Measurements from ENCODE around the gene DPPA5.
"Not testable (repeated sequence)": the region's sequence is repeated elsewhere in the genome, so short reads cannot be mapped to it uniquely, and the experiment has no call there.

- TF ChIP-seq, protein P1, sequence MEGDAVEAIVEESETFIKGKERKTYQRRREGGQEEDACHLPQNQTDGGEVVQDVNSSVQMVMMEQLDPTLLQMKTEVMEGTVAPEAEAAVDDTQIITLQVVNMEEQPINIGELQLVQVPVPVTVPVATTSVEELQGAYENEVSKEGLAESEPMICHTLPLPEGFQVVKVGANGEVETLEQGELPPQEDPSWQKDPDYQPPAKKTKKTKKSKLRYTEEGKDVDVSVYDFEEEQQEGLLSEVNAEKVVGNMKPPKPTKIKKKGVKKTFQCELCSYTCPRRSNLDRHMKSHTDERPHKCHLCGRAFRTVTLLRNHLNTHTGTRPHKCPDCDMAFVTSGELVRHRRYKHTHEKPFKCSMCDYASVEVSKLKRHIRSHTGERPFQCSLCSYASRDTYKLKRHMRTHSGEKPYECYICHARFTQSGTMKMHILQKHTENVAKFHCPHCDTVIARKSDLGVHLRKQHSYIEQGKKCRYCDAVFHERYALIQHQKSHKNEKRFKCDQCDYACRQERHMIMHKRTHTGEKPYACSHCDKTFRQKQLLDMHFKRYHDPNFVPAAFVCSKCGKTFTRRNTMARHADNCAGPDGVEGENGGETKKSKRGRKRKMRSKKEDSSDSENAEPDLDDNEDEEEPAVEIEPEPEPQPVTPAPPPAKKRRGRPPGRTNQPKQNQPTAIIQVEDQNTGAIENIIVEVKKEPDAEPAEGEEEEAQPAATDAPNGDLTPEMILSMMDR (conservative IDR thresholded peaks at IDR 0.05; ENCODE audit: low read length) = not testable (repeated sequence)
- not testable (repeated sequence) for TF ChIP-seq EZH2phosphoT487 (IDR thresholded peaks at IDR 0.05; ENCODE audit: borderline replicate concordance)
Observed at GRCh38 chr6:73303773-73304172, 50.3 kb downstream of the DPPA5 start.
